MCF 10A (cell line): Measurements from ENCODE around the gene TCF19. TPM values are rescaled to one million over a fixed set of nuclear protein-coding genes. Genes with fewer than 3 reads are reported as not detected.

Experiments
- Bru-seq: library from RNA; stranded (reverse); fragments of 400-500 nt; gene quantifications from one replicate; lab custom pipeline; 2021; lab: Mats Ljungman, UMichigan
- BruChase-seq, 2 experiments: library from RNA; stranded (reverse); fragments of 400-500 nt; gene quantifications; one replicate each; lab custom pipeline; 2021; lab: Mats Ljungman, UMichigan
- BruUV-seq: library from RNA; stranded (reverse); fragments of 400-500 nt; replicated peaks from 2 replicates; lab custom pipeline; 2021; lab: Mats Ljungman, UMichigan
- CTCF ChIA-PET: fragments of 300-600 bp; sonication (Branson Sonifier 250); formaldehyde crosslinking; extraction: SDS; loops from one replicate; lab custom pipeline; 2021; ENCODE audit warnings: antibody characterized with exemption, inconsistent platforms; lab: Yijun Ruan, JAX
- POLR2A ChIA-PET: fragments of 300-600, 350-650 bp; sonication (Branson Sonifier 250); formaldehyde crosslinking; extraction: SDS; loops from one replicate; lab custom pipeline; 2020; ENCODE audit warnings: antibody characterized with exemption, inconsistent platforms; lab: Yijun Ruan, JAX
- DNase-seq: peaks from one replicate; pipeline ENCODE4 v3.0.0-alpha.2; 2018; ENCODE audit not compliant: unreplicated experiment
- H3K27ac Mint-ChIP-seq: one replicate; pipeline ENCODE4 v1.8.0; 2022; ENCODE audit warnings: mild to moderate bottlenecking, low read depth, mixed read lengths; ENCODE audit not compliant: unreplicated experiment
- H3K27me3 Mint-ChIP-seq: one replicate; pipeline ENCODE4 v1.8.0; 2022; ENCODE audit warnings: mixed read lengths; ENCODE audit not compliant: insufficient read depth, unreplicated experiment
- H3K36me3 Mint-ChIP-seq: one replicate; pipeline ENCODE4 v1.8.0; 2022; ENCODE audit warnings: mild to moderate bottlenecking, moderate library complexity, mixed read lengths; ENCODE audit not compliant: insufficient read depth, unreplicated experiment
- H3K4me1 Mint-ChIP-seq: one replicate; pipeline ENCODE4 v1.8.0; 2022; ENCODE audit warnings: mixed read lengths; ENCODE audit not compliant: insufficient read depth, unreplicated experiment
- H3K4me3 Mint-ChIP-seq: one replicate; pipeline ENCODE4 v1.8.0; 2022; ENCODE audit warnings: mild to moderate bottlenecking, moderate library complexity, mixed read lengths; ENCODE audit not compliant: unreplicated experiment
- H3K9me3 Mint-ChIP-seq: one replicate; pipeline ENCODE4 v1.8.0; 2022; ENCODE audit warnings: mixed read lengths; ENCODE audit not compliant: unreplicated experiment
- CTCF ChIP-seq: fragments of 200-600 bp; IDR thresholded peaks from one replicate; pipeline ENCODE4 v1.8.0; 2022; ENCODE audit warnings: antibody characterized with exemption, mild to moderate bottlenecking; ENCODE audit not compliant: unreplicated experiment
- intact Hi-C: fragments of 100-400 bp; cut with micrococcal nuclease; formaldehyde crosslinking; loops from 2 replicates; pipeline ENCODE4 v1.14.1; 2022
- long read RNA-seq: library from polyadenylated mRNA; stranded (forward); transcript quantifications from one replicate; pipeline ENCODE4 v2.0.0, GENCODE V29; 2022
- total RNA-seq: library from RNA; stranded (reverse); gene quantifications from 2 replicates; pipeline ENCODE4 v1.2.3, GENCODE V29; 2022

The TCF19 gene, protein sequence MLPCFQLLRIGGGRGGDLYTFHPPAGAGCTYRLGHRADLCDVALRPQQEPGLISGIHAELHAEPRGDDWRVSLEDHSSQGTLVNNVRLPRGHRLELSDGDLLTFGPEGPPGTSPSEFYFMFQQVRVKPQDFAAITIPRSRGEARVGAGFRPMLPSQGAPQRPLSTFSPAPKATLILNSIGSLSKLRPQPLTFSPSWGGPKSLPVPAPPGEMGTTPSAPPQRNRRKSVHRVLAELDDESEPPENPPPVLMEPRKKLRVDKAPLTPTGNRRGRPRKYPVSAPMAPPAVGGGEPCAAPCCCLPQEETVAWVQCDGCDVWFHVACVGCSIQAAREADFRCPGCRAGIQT
- 3.6 and 6.5 TPM in 2 replicates for total RNA-seq
- percentile 39 among the genes with signal in this experiment for Bru-seq, nascent RNA
- percentile 63 among the genes with signal in this experiment for BruChase-seq, experiment 1, labeled RNA remaining after a 6-hour chase
- percentile 49 among the genes with signal in this experiment for BruChase-seq, experiment 2, labeled RNA remaining after a 2-hour chase
- long read RNA-seq, transcript TCF19-202 (4 exons, 3,290 nt): major isoform, 9 of 27 reads
- long read RNA-seq, partial matches to known transcripts: 11 of 27 reads
- long read RNA-seq, other reads (novel, unspliced or antisense): 3 of 27 reads

DNA sequence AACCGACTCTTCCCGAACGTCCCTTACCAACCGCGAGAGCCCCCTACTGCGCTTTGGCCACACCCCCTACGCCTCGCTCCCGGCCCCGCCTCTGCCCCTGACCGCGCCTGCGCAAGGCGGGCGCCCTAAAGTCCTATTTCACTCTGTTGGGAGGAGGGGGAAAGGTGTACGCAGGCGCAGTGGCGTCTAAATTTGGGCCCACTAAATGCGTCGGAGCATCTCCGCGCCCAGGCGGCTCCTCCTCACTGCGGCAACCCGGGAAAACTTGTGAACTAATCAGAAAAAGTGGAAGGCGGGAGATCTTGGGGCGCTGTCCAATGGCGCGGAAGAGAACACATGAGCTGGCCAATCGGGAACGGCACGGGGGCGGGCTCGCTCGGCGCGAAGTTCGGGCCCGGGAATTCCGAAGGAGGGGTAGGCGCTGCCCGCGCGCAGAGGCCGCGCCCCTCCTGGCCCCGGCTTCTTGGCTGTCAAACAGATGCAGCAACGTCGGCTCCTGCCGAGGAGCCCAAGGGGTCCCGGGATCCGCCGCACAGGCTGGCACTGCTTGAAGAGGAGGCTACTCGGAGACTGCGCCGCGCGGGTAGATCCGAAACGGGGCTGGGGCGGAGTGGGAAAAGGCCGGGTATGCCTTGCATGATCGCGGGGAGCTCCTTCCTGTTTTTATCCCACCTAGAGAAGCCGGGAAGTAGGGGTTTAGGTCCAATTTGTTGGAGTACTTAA lies at the start of gene TCF19:
Gene TCF19, plus strand, starts transcription at position 450 of the 723 bp plus-strand sequence. CDS start 881 bp downstream, outside the sequence.
- POLR2A ChIA-PET: interaction anchor here (0.6 to 2.0 kb wide), 16 partner anchors 10 to 246 kb away, joined by 3 to 6 read pairs (median 3); no protein-coding TSS in a partner anchor
- peaks cover 22% of the 10 kb centered on the region for H3K4me1 Mint-ChIP-seq
- no TSS peak for BruUV-seq
- H3K36me3 Mint-ChIP-seq: peaks cover 25% of the 10 kb centered on the region
- H3K4me3 Mint-ChIP-seq: peak within 1 kb of the TSS; percentile 88
- intact Hi-C loops: no loop called here
- peak within 1 kb of the TSS; percentile 92 for H3K27ac Mint-ChIP-seq
- no peaks in the 10 kb centered on the region for H3K9me3 Mint-ChIP-seq
- TF ChIP-seq CTCF: no peak
- H3K27me3 Mint-ChIP-seq: no peaks in the 10 kb centered on the region
- DNase-seq: peak; percentile 99
- CTCF ChIA-PET: interaction anchor here (0.6 to 1.0 kb wide), 3 partner anchors 29 to 645 kb away, joined by 3 to 4 read pairs (median 4); no protein-coding TSS in a partner anchor

GRCh38 chr6:31110825-31111582 lies 47.4 kb upstream of the TCF19 start:
- CTCF ChIA-PET: interaction anchor here (1.1 kb wide), 3 partner anchors 16 to 49 kb away, joined by 3 to 6 read pairs (median 3); no protein-coding TSS in a partner anchor
- Mint-ChIP-seq H3K27me3 (no peaks in the 10 kb centered on the region), H3K27ac (no peak overlapping the region), H3K4me1 (peaks cover 20% of the 10 kb centered on the region), H3K9me3 (no peaks in the 10 kb centered on the region), H3K4me3 (no peak overlapping the region), H3K36me3 (no peaks in the 10 kb centered on the region)
- no TSS peak for BruUV-seq
- no peak for TF ChIP-seq CTCF
- intact Hi-C loops: no loop called here
- no peak for DNase-seq
- POLR2A ChIA-PET: interaction anchor here (0.6 to 0.9 kb wide), 2 partner anchors 329 to 425 kb away, joined by 3 read pairs; no protein-coding TSS in a partner anchor

GRCh38 chr6:31111712-31112111 lies 46.7 kb upstream of the TCF19 start:
- no peaks in the 10 kb centered on the region for H3K9me3 Mint-ChIP-seq
- no peak overlapping the region for H3K27ac Mint-ChIP-seq
- intact Hi-C loops: no loop called here
- no peak for TF ChIP-seq CTCF
- CTCF ChIA-PET: interaction anchor here (6.8 kb wide), 1 partner anchor 31 kb away, joined by 55 read pairs; no protein-coding TSS in a partner anchor
- no TSS peak for BruUV-seq
- H3K4me3 Mint-ChIP-seq: no peak overlapping the region
- peaks cover 3% of the 10 kb centered on the region for H3K36me3 Mint-ChIP-seq
- no peak for DNase-seq
- no peaks in the 10 kb centered on the region for H3K27me3 Mint-ChIP-seq
- peaks cover 21% of the 10 kb centered on the region for H3K4me1 Mint-ChIP-seq
- POLR2A ChIA-PET: interaction anchor here (0.7 kb wide), 1 partner anchor 235 kb away, joined by 3 read pairs; no protein-coding TSS in a partner anchor
